Bronchial epithelial cell (primary cell): ENCODE data around the gene MIER2. TPM values are rescaled to one million over a fixed set of nuclear protein-coding genes. Genes with fewer than 3 reads are reported as not detected.
A peak's percentile ranks its signal among the peaks of the same experiment; 100 is the strongest.

Experiments used
- DNase-seq: peaks from one replicate; pipeline ENCODE4 v3.0.0-alpha.2; 2010; ENCODE audit warnings: low read depth
- FAIRE-seq: peaks from 2 replicates; lab custom pipeline; 2011; peaks lifted over from hg19 to GRCh38; lab: Jason Lieb, UNC
- H3K27me3 ChIP-seq: 2 replicates; pipeline ENCODE4 v1.5.1; 2011; ENCODE audit warnings: low read length; ENCODE audit not compliant: control insufficient read depth, insufficient read depth
- H3K36me3 ChIP-seq: 2 replicates; pipeline ENCODE4 v1.5.1; 2011; ENCODE audit warnings: low read length; ENCODE audit not compliant: control insufficient read depth, insufficient read depth
- H3K4me3 ChIP-seq: 2 replicates; pipeline ENCODE4 v1.5.1; 2011; ENCODE audit warnings: mild to moderate bottlenecking, low read depth, low read length, control low read depth
- total RNA-seq: library from RNA; depleted of rRNA; stranded (reverse); fragments of >200 nt; gene quantifications from 2 replicates; pipeline ENCODE4 v1.2.1, GENCODE V29; 2014
- TF ChIP-seq, protein P1 (sequence below): IDR thresholded peaks from 2 replicates; pipeline ENCODE4 v1.5.1; 2011; ENCODE audit warnings: mild to moderate bottlenecking, moderate library complexity, low read length, control low read depth, inconsistent platforms; ENCODE audit not compliant: insufficient read depth, severe bottlenecking

MIER2 gene
- total RNA-seq, 1 donor from 2014 or later, result 19.0 TPM

- TF ChIP-seq, protein P1, sequence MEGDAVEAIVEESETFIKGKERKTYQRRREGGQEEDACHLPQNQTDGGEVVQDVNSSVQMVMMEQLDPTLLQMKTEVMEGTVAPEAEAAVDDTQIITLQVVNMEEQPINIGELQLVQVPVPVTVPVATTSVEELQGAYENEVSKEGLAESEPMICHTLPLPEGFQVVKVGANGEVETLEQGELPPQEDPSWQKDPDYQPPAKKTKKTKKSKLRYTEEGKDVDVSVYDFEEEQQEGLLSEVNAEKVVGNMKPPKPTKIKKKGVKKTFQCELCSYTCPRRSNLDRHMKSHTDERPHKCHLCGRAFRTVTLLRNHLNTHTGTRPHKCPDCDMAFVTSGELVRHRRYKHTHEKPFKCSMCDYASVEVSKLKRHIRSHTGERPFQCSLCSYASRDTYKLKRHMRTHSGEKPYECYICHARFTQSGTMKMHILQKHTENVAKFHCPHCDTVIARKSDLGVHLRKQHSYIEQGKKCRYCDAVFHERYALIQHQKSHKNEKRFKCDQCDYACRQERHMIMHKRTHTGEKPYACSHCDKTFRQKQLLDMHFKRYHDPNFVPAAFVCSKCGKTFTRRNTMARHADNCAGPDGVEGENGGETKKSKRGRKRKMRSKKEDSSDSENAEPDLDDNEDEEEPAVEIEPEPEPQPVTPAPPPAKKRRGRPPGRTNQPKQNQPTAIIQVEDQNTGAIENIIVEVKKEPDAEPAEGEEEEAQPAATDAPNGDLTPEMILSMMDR, result no peak
- FAIRE-seq, result no peak
- DNase-seq, result peak; percentile 60
- peak overlapping the region; percentile 29 for H3K4me3 ChIP-seq
- H3K36me3 ChIP-seq, result no peaks in the 10 kb centered on the region
- no peaks in the 10 kb centered on the region for H3K27me3 ChIP-seq
These were observed 29.7 kb upstream of the MIER2 start for GRCh38 chr19:374183-374885.

DNA sequence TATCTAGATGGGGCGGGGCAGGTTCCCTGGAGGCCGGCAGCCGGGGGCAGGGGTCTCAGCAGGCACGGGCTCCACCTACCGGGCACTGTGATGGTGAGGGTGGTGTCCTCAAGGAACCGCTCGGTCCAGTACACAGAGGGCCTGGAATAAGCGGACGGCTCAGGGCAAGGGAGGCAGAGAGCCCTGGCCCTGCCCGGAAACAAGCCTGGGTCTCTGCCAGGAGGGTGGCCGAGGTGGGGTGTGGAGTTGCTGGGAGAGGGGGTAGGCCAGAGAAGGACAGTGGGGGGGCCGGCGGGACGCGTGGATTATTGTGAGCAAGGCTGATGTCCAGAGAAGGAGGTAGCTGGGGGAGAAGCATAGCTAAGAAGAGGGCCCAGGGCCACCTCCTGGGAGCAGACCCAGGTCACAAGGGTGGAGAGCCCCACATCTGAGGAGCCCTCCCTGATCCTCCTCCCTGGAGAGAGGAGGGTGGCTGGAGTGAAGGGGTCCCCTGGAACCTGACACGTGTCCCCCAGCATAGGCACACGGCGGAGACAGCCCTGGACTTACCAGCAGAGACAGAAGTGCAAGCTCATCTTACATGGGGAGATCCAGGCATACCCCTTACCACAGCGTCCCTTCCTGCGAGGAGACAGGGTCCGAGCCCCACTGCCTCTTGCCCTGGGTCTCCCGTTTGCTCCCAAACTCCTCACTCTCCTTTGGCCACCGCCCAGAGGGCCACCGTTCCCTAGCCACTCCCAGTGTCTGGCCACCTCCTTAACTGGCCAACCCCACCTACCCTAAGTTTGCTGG, 29.0 kb upstream of the MIER2 start:
- Histone ChIP-seq H3K4me3 (peak overlapping the region; percentile 29), H3K27me3 (no peaks in the 10 kb centered on the region), H3K36me3 (no peaks in the 10 kb centered on the region)
- DNase-seq, result no peak
- TF ChIP-seq, protein P1, result no peak
- no peak for FAIRE-seq

DNA sequence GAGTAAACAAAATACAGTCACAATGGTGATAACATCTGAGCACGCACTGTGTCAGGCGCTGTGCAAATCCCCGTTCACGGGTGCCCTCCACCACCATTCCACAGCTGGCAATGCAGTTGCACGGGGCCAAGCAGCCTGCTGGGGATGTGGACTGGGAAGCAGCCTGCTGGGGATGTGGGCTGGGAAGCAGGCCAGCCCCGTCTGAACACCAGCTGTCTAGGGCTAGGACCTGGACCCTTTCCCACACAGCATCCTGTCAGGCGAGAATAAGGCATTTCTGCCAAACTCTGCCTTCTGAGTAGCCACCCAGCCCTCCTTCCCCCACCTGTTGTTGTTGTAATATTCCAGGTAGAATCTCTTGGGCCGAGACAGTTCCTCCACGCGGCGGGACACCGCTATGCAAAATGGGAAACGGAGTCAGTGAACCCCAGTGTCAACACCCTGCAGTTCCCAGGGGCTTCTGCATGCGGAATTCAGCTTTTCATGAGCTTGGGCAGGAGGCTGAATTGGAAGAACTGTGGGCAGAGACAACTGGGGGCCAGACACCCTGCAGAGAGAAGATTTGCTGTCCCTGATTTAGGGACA, 27.8 kb upstream of the MIER2 start:
- TF ChIP-seq, protein P1, result no peak
- FAIRE-seq, result no peak
- no peaks in the 10 kb centered on the region for H3K36me3 ChIP-seq
- no peaks in the 10 kb centered on the region for H3K27me3 ChIP-seq
- H3K4me3 ChIP-seq, result no peak overlapping the region
- DNase-seq, result no peak

DNA sequence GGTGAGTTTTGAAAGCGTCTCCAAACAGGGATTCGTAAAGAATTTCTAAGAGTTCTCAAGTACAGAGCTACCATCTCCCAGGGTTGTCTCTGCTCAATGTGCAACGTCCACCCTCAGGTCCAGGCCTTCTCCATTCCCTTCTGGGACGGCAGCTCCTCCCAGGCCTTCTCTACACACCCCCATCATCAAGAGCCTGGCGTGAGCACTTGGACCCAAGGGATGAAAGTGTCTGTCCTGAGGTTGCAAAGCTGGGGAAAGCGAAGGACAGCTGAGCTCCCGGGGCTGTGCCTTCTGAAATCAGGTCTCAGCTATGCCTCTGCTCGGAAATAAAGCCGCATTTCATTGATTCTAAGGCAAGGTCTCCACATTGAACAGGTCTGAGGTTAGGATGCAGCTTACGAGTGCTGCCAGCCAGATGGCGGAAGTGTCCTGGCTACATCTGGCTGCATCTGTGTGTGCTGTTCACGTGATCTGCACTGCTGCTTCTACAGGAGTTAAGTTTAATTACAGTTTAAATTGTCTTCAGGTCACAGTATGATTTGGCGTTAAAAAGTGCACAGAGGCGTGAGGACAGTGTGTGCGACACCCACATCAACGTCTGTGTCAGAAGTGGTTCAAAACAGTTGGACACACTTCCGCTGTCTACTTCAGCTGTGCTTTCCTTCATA, 27.0 kb upstream of the MIER2 start:
- Histone ChIP-seq H3K27me3 (no peaks in the 10 kb centered on the region), H3K36me3 (no peaks in the 10 kb centered on the region), H3K4me3 (no peak overlapping the region)
- TF ChIP-seq, protein P1, result no peak
- no peak for FAIRE-seq
- no peak for DNase-seq

DNA sequence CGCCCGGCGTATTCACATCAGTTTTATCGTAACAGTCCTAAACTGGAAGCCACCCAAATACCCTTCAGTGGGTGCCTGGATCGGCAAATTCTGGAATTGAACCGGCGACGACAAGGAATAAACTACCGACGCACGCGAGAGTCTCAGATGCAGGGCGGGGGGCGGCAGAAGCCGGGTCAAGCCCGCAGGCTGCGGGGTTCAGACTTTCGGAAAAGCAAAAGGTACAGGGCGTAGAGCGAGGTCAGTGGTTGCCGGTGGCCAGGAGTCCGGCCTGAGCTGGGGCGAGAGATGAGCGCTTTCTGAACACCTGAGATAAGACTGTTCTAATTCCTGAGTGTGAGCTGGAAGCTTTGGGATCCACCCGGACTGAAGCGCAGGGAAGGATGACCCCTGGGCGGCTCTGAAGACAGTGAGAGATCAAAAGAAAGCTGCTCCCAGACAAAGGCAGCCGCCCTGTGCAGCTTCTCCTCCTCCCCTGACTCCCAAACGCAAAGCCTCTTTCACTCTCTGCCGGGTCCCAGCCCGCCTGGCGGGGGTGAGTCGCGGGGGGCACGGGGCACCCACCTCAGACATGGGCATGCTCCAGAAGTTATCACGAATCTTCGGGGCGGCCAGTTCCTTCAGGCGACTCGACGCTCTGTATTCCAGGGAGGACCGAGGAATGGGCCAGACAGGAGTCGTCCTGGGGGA, 26.2 kb upstream of the MIER2 start:
- Histone ChIP-seq H3K27me3 (no peaks in the 10 kb centered on the region), H3K4me3 (no peak overlapping the region), H3K36me3 (no peaks in the 10 kb centered on the region)
- no peak for DNase-seq
- no peak for FAIRE-seq
- TF ChIP-seq, protein P1, result no peak
